H1 (cell line): Measurements from ENCODE around the gene LSG1. TPM values are rescaled to one million over a fixed set of nuclear protein-coding genes. Genes with fewer than 3 reads are reported as not detected.

Source experiments
- CHD7 ChIP-seq: fragments of 300-600 bp; sonication (generic); IDR thresholded peaks from 2 replicates; pipeline ENCODE4 v1.7.1; 2012; ENCODE audit warnings: low read length, moderate library complexity, mild to moderate bottlenecking, inconsistent platforms; ENCODE audit not compliant: insufficient replicate concordance
- POLR2AphosphoS5 ChIP-seq: IDR thresholded peaks from 2 replicates; pipeline ENCODE4 v1.6.1; 2011; ENCODE audit warnings: low read depth, low read length
- polyA plus RNA-seq, 7 experiments: library from polyadenylated mRNA; depleted of rRNA in 3 of 7; stranded (reverse) in 5 of 7; unstranded in 2 of 7; fragments of >200 nt in 5 of 7; fragments of 200-250 nt in 2 of 7; gene quantifications; 1 replicate in 5 of 7; 2 replicates in 1 of 7; 4 replicates in 1 of 7; pipeline versions ENCODE4 v1.2.1 to v1.2.3, GENCODE V29; 2011 to 2013; ENCODE audit warnings: missing spikeins in 2 of 7, mixed read lengths in 2 of 7
- total RNA-seq: library from RNA; stranded (reverse); fragmentation: NEBNext Ultra II Directional; extraction: Animal tissue kit (Norgen Biotek cat#: 25700); gene quantifications from 2 replicates; pipeline ENCODE4 v1.2.1, GENCODE V29; 2021

Gene LSG1
- total and polyA plus RNA-seq, 2 of the 8 experiments (the other 6 are each of a cell fraction or from before 2014, with no cell fraction given) = 23.7 to 47.6 TPM

GRCh38 chr3:194598771-194599557 lies 73.0 kb downstream of the LSG1 start (continued):
- no peak for TF ChIP-seq CHD7
- TF ChIP-seq POLR2AphosphoS5 = no peak
